Activated CD4-positive, alpha-beta T cell treated with anti-CD3 and anti-CD28 coated beads, Interleukin-2, amount 10 ng/mL, durations not matched to agents 7 days and 5 days (primary cell): ENCODE results near the gene GRID2. TPM values are rescaled to one million over a fixed set of nuclear protein-coding genes. Genes with fewer than 3 reads are reported as not detected.
"Not testable (repeated sequence)": the region's sequence is repeated elsewhere in the genome, so short reads cannot be mapped to it uniquely, and the experiment has no call there.

Source experiments
- CTCF ChIA-PET: fragments of 350-600 bp; sonication (Branson Sonifier 250); formaldehyde crosslinking; loops from one replicate; lab custom pipeline; 2021; ENCODE audit warnings: antibody characterized with exemption; lab: Charles Lee
- POLR2A ChIA-PET: fragments of 350-600 bp; sonication (Branson Sonifier 250); formaldehyde crosslinking; loops from one replicate; lab custom pipeline; 2021; ENCODE audit warnings: antibody characterized with exemption; lab: Charles Lee
- DNase-seq: peaks from one replicate; pipeline ENCODE4 v3.0.0-alpha.2; 2020
- H3K27ac Mint-ChIP-seq: one replicate; pipeline ENCODE4 v1.8.0; 2021; ENCODE audit warnings: mild to moderate bottlenecking, moderate library complexity, mixed read lengths
- H3K27me3 Mint-ChIP-seq: one replicate; pipeline ENCODE4 v1.8.0; 2021; ENCODE audit warnings: mixed read lengths
- H3K36me3 Mint-ChIP-seq: one replicate; pipeline ENCODE4 v1.8.0; 2021; ENCODE audit warnings: low read depth, mixed read lengths
- H3K4me1 Mint-ChIP-seq: one replicate; pipeline ENCODE4 v1.8.0; 2021; ENCODE audit warnings: mixed read lengths
- H3K4me3 Mint-ChIP-seq: one replicate; pipeline ENCODE4 v1.8.0; 2021; ENCODE audit warnings: mild to moderate bottlenecking, moderate library complexity, mixed read lengths
- H3K9me3 Mint-ChIP-seq: one replicate; pipeline ENCODE4 v1.8.0; 2021; ENCODE audit warnings: mixed read lengths
- total RNA-seq, 2 experiments: library from RNA; stranded (reverse); gene quantifications; one replicate each; pipeline ENCODE4 v1.2.3, GENCODE V29; 2021

GRID2 gene
- total RNA-seq, 2 experiments from 2014 or later, result not detected

GRCh38 chr4:92403525-92403924 lies 99.8 kb downstream of the GRID2 start:
- H3K4me3 Mint-ChIP-seq, H3K9me3 Mint-ChIP-seq, H3K4me1 Mint-ChIP-seq, H3K27me3 Mint-ChIP-seq, H3K36me3 Mint-ChIP-seq, DNase-seq, H3K27ac Mint-ChIP-seq, CTCF ChIA-PET, POLR2A ChIA-PET: not testable (repeated sequence)

- H3K27me3 Mint-ChIP-seq, result no peaks in the 10 kb centered on the region
- no peak overlapping the region for H3K27ac Mint-ChIP-seq
- ChIA-PET CTCF (no interaction called here), POLR2A (no interaction called here)
- H3K4me1 Mint-ChIP-seq, result no peaks in the 10 kb centered on the region
- no peaks in the 10 kb centered on the region for H3K36me3 Mint-ChIP-seq
- no peaks in the 10 kb centered on the region for H3K9me3 Mint-ChIP-seq
- no peak for DNase-seq
- no peak overlapping the region for H3K4me3 Mint-ChIP-seq
Observed at GRCh38 chr4:92406488-92406887, 102.7 kb downstream of the GRID2 start.

GRCh38 chr4:92421920-92422319 lies 118.2 kb downstream of the GRID2 start:
- Mint-ChIP-seq H3K9me3 (peaks cover 2% of the 10 kb centered on the region), H3K27ac (no peak overlapping the region), H3K4me3 (no peak overlapping the region), H3K4me1 (no peaks in the 10 kb centered on the region), H3K27me3 (no peaks in the 10 kb centered on the region), H3K36me3 (no peaks in the 10 kb centered on the region)
- no peak for DNase-seq
- CTCF ChIA-PET, result no interaction called here
- POLR2A ChIA-PET, result no interaction called here

GRCh38 chr4:92433272-92433758 lies 129.5 kb downstream of the GRID2 start:
- Mint-ChIP-seq H3K27me3 (no peaks in the 10 kb centered on the region), H3K36me3 (no peaks in the 10 kb centered on the region), H3K4me1 (no peaks in the 10 kb centered on the region), H3K9me3 (no peaks in the 10 kb centered on the region), H3K27ac (no peak overlapping the region), H3K4me3 (no peak overlapping the region)
- ChIA-PET CTCF (no interaction called here), POLR2A (no interaction called here)
- DNase-seq, result no peak

DNA sequence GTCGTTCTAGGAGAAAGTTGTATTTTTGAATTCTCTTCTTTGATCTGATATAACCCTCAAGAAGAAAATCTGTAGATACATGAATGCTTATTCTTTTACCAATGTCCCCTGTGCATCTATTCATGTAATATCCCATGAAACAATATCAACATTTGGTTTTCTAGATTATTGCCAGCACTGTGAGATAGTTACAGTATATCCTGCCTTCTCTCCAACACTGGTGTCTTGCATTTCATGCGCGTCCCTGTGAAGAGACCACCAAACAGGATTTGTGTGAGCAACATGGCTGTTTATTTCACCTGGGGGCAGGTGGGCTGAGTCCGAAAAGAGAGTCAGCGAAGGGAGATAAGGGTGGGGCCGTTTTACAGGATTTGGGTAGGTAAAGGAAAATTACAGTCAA lies 135.0 kb downstream of the GRID2 start:
- POLR2A ChIA-PET, H3K27me3 Mint-ChIP-seq, H3K4me1 Mint-ChIP-seq, H3K27ac Mint-ChIP-seq, H3K9me3 Mint-ChIP-seq, H3K4me3 Mint-ChIP-seq, H3K36me3 Mint-ChIP-seq, CTCF ChIA-PET, DNase-seq: not testable (repeated sequence)

DNA sequence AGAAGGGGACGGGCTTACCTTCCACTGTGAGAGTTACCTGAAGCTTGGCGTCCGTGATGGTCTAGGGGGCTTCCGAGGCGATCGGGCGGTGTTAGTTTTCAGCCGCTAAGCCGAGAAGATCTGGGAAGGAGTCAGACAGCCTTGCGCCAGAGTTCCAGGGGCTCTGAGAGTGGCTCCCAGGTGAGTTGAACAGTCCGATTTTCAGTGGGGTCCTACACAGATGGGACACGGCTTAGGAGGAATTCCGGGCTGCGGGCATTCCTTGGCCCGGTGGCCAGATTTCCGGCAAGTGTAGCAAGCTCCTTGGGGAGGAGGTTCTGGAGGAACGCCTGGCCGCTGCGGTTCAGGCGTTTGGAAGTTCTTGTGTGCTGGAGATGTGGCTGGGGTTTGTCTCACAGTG lies 138.4 kb downstream of the GRID2 start:
- H3K36me3 Mint-ChIP-seq, DNase-seq, H3K27me3 Mint-ChIP-seq, H3K4me3 Mint-ChIP-seq, POLR2A ChIA-PET, H3K9me3 Mint-ChIP-seq, CTCF ChIA-PET, H3K27ac Mint-ChIP-seq, H3K4me1 Mint-ChIP-seq: not testable (repeated sequence)

- POLR2A ChIA-PET, H3K27me3 Mint-ChIP-seq, H3K9me3 Mint-ChIP-seq, CTCF ChIA-PET, H3K4me3 Mint-ChIP-seq, H3K4me1 Mint-ChIP-seq, H3K27ac Mint-ChIP-seq, H3K36me3 Mint-ChIP-seq, DNase-seq: not testable (repeated sequence)
Observed at GRCh38 chr4:92444143-92444843, 140.5 kb downstream of the GRID2 start.

DNA sequence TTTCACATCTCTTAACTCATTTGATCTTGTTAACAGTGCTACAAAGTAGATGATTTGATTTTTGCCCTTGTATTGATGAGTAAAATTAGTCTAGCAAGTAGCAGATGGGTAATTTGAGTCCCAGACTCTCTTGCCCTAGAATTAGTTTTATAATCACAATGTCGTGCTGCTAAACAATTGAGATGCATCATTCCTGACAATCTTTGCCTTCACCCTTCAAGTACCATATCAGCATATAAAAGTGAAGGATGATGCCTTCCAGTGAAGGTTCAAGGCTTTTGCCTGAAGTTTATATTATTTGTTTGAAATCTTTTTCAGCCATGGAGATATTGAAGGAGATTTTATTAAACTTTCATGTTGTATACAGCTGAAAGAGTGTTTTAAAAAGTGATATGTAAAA lies 141.4 kb downstream of the GRID2 start:
- no peaks in the 10 kb centered on the region for H3K4me1 Mint-ChIP-seq
- H3K36me3 Mint-ChIP-seq, result no peaks in the 10 kb centered on the region
- H3K4me3 Mint-ChIP-seq, result no peak overlapping the region
- no peaks in the 10 kb centered on the region for H3K9me3 Mint-ChIP-seq
- H3K27me3 Mint-ChIP-seq, result no peaks in the 10 kb centered on the region
- DNase-seq, result no peak
- ChIA-PET CTCF (no interaction called here), POLR2A (no interaction called here)
- no peak overlapping the region for H3K27ac Mint-ChIP-seq

- H3K27me3 Mint-ChIP-seq, result no peaks in the 10 kb centered on the region
- H3K27ac Mint-ChIP-seq, result no peak overlapping the region
- no peaks in the 10 kb centered on the region for H3K9me3 Mint-ChIP-seq
- DNase-seq, result no peak
- H3K4me1 Mint-ChIP-seq, result no peaks in the 10 kb centered on the region
- ChIA-PET CTCF (no interaction called here), POLR2A (no interaction called here)
- H3K36me3 Mint-ChIP-seq, result no peaks in the 10 kb centered on the region
- H3K4me3 Mint-ChIP-seq, result no peak overlapping the region
Observed at GRCh38 chr4:92447255-92447905, 143.6 kb downstream of the GRID2 start.

- POLR2A ChIA-PET, H3K36me3 Mint-ChIP-seq, H3K27me3 Mint-ChIP-seq, H3K4me1 Mint-ChIP-seq, CTCF ChIA-PET, H3K27ac Mint-ChIP-seq, H3K9me3 Mint-ChIP-seq, H3K4me3 Mint-ChIP-seq, DNase-seq: not testable (repeated sequence)
Observed at GRCh38 chr4:92448176-92448575, 144.4 kb downstream of the GRID2 start.

DNA sequence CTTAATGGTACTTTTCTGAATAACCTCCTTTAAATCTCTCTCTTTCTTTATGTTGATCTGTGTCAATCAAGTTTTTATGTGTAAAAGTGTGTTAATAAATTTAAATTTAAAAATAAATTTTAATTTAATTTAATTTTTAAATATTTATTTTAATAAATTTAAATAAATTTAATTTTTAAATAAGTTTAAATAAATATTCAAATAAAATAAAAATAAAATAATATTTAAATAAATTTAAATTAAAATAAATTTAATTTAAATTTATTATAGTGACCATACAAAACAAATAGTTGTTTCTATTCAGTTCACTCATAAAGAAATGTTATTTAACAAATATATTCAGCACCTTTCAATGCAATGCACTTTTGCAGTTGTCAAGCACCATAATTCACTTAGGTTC lies 146.9 kb downstream of the GRID2 start:
- H3K27me3 Mint-ChIP-seq, result no peaks in the 10 kb centered on the region
- ChIA-PET CTCF (no interaction called here), POLR2A (no interaction called here)
- H3K4me3 Mint-ChIP-seq, result no peak overlapping the region
- no peaks in the 10 kb centered on the region for H3K4me1 Mint-ChIP-seq
- no peak overlapping the region for H3K27ac Mint-ChIP-seq
- no peak for DNase-seq
- no peaks in the 10 kb centered on the region for H3K36me3 Mint-ChIP-seq
- no peaks in the 10 kb centered on the region for H3K9me3 Mint-ChIP-seq

GRCh38 chr4:92451782-92452181 lies 148.0 kb downstream of the GRID2 start:
- H3K27me3 Mint-ChIP-seq, result no peaks in the 10 kb centered on the region
- H3K4me1 Mint-ChIP-seq, result no peaks in the 10 kb centered on the region
- ChIA-PET POLR2A (no interaction called here), CTCF (no interaction called here)
- H3K9me3 Mint-ChIP-seq, result no peaks in the 10 kb centered on the region
- no peak overlapping the region for H3K27ac Mint-ChIP-seq
- no peak overlapping the region for H3K4me3 Mint-ChIP-seq
- DNase-seq, result no peak
- no peaks in the 10 kb centered on the region for H3K36me3 Mint-ChIP-seq

GRCh38 chr4:92452383-92452782 lies 148.6 kb downstream of the GRID2 start:
- H3K4me3 Mint-ChIP-seq, H3K27ac Mint-ChIP-seq, POLR2A ChIA-PET, DNase-seq, H3K4me1 Mint-ChIP-seq, H3K9me3 Mint-ChIP-seq, H3K27me3 Mint-ChIP-seq, H3K36me3 Mint-ChIP-seq, CTCF ChIA-PET: not testable (repeated sequence)
